HL-60 (cell line): ENCODE results near the gene BEST2.

Experiments
- DNase-seq, 2 experiments: peaks; one replicate each; pipeline ENCODE4 v3.0.0-alpha.2; 2010 to 2020; ENCODE audit warnings: low read depth in 1 of 2, low spot score in 1 of 2
- H3K27ac ChIP-seq: fragments of 250-450 bp; sonication (Bioruptor Pico); replicated peaks from 2 replicates; pipeline ENCODE4 v1.5.1; 2020; ENCODE audit warnings: mild to moderate bottlenecking, moderate library complexity
- H3K27me3 ChIP-seq: fragments of 250-450 bp; sonication (Bioruptor Pico); 2 replicates; pipeline ENCODE4 v1.5.1; 2021; ENCODE audit warnings: mild to moderate bottlenecking, moderate library complexity; ENCODE audit not compliant: insufficient read depth, poor library complexity, severe bottlenecking
- H3K4me3 ChIP-seq: replicated peaks from 2 replicates; pipeline ENCODE4 v1.5.1; 2011; ENCODE audit warnings: mild to moderate bottlenecking, control low read depth, low read length; ENCODE audit not compliant: insufficient read depth
- CTCF ChIP-seq: IDR thresholded peaks from one replicate; pipeline ENCODE4 v1.5.1; 2011; ENCODE audit warnings: low read length, control low read depth, inconsistent platforms; ENCODE audit not compliant: insufficient read depth
- GABPA ChIP-seq: IDR thresholded peaks from 2 replicates; pipeline ENCODE4 v1.6.1; 2012; ENCODE audit warnings: low read depth
- POLR2AphosphoS5 ChIP-seq: IDR thresholded peaks from 2 replicates; pipeline ENCODE4 v1.6.1; 2012; ENCODE audit warnings: low read depth
- REST ChIP-seq: IDR thresholded peaks from 2 replicates; pipeline ENCODE4 v1.6.1; 2012; ENCODE audit warnings: low read depth; ENCODE audit not compliant: insufficient replicate concordance
- SPI1 ChIP-seq: IDR thresholded peaks from 2 replicates; pipeline ENCODE4 v1.6.1; 2012; ENCODE audit warnings: low read depth, mild to moderate bottlenecking, borderline replicate concordance

BEST2 gene

GRCh38 chr19:12773571-12773970 is 22.0 kb downstream of the BEST2 start:
- Histone ChIP-seq H3K4me3 (no peak overlapping the region), H3K27me3 (no peaks in the 10 kb centered on the region), H3K27ac (no peak overlapping the region)
- DNase-seq: no peak
- no peak for TF ChIP-seq CTCF
- TF ChIP-seq SPI1: no peak
- no peak for TF ChIP-seq GABPA
- TF ChIP-seq REST: no peak
- TF ChIP-seq POLR2AphosphoS5: no peak

GRCh38 chr19:12774588-12775555 is 23.3 kb downstream of the BEST2 start, which contains the start of gene HOOK2:
HOOK2 (minus strand) TSS chr19:12775552; CDS start chr19:12775449, 103 bp downstream.
- TF ChIP-seq SPI1: no peak
- TF ChIP-seq REST: no peak
- no peak for TF ChIP-seq POLR2AphosphoS5
- no peak for TF ChIP-seq GABPA
- no peak for TF ChIP-seq CTCF
- peak within 1 kb of the TSS; percentile 65 for H3K27ac ChIP-seq

GRCh38 chr19:12777217-12778016 is 25.8 kb downstream of the BEST2 start:
- TF ChIP-seq CTCF (peak; percentile 59), GABPA (no peak)
- Histone ChIP-seq H3K27ac (peak overlapping the region; percentile 88), H3K4me3 (peak overlapping the region; percentile 78), H3K27me3 (no peaks in the 10 kb centered on the region)
- DNase-seq: peak in 1 of 2 experiments; percentile 81

More at GRCh38 chr19:12774588-12775555, 23.3 kb downstream of the BEST2 start, which contains the start of gene HOOK2:
- Histone ChIP-seq H3K4me3 (peak within 1 kb of the TSS; percentile 78), H3K27me3 (no peaks in the 10 kb centered on the region)
- DNase-seq: no peak
